CD14-positive monocyte (primary cell): ENCODE measurements around the gene CELF2. TPM values are rescaled to one million over a fixed set of nuclear protein-coding genes. Genes with fewer than 3 reads are reported as not detected.

Source experiments
- DNase-seq, 3 donors: peaks; one replicate each; pipeline ENCODE4 v3.0.0-alpha.2; 2011 to 2022
- H2AFZ ChIP-seq: 2 replicates; pipeline ENCODE4 v1.6.0; 2012; ENCODE audit warnings: mild to moderate bottlenecking, low read depth, low read length, inconsistent platforms; ENCODE audit not compliant: insufficient read depth, poor library complexity, severe bottlenecking
- H3K27ac ChIP-seq, 2 donors: 1 replicate in 1 of 2; 2 replicates in 1 of 2; pipeline ENCODE4 v1.5.1; 2012 to 2013; ENCODE audit warnings: low read length in 2 of 2, control low read depth in 1 of 2, inconsistent platforms in 1 of 2, low read depth in 1 of 2, mild to moderate bottlenecking in 1 of 2
- H3K27me3 ChIP-seq, 2 donors: one replicate each; pipeline versions ENCODE4 v1.6.0 to v1.6.1; 2011 to 2013; ENCODE audit warnings: low read length in 2 of 2; ENCODE audit not compliant: control insufficient read depth in 2 of 2, insufficient read depth in 2 of 2
- H3K36me3 ChIP-seq, 2 donors: replicated peaks in 1 of 2; 1 replicate in 1 of 2; 2 replicates in 1 of 2; pipeline versions ENCODE4 v1.5.1 to v1.6.1; 2012 to 2013; ENCODE audit warnings: low read length in 2 of 2, control low read depth in 1 of 2, inconsistent platforms in 1 of 2, mild to moderate bottlenecking in 1 of 2; ENCODE audit not compliant: insufficient read depth in 2 of 2, control insufficient read depth in 1 of 2
- H3K4me1 ChIP-seq, 2 donors: 1 replicate in 1 of 2; 2 replicates in 1 of 2; pipeline versions ENCODE4 v1.5.1 to v1.6.1; 2012 to 2013; ENCODE audit warnings: low read length in 2 of 2, control low read depth in 1 of 2, inconsistent platforms in 1 of 2, mild to moderate bottlenecking in 1 of 2, moderate library complexity in 1 of 2; ENCODE audit not compliant: insufficient read depth in 2 of 2, control insufficient read depth in 1 of 2
- H3K4me2 ChIP-seq: replicated peaks from 2 replicates; pipeline ENCODE3; 2012; ENCODE audit warnings: low read length, moderate library complexity, mild to moderate bottlenecking; ENCODE audit not compliant: poor library complexity, severe bottlenecking; ENCODE audit errors: extremely low read depth
- H3K4me3 ChIP-seq, 3 experiments: fragments of 200-600 bp in 1 of 3; sonication (generic) in 1 of 3; replicated peaks in 1 of 3; 1 replicate in 2 of 3; 2 replicates in 1 of 3; pipeline ENCODE4 v1.5.1; 2011 to 2013; ENCODE audit warnings: low read length in 3 of 3, mild to moderate bottlenecking in 3 of 3, control low read depth in 2 of 3, low read depth in 2 of 3, inconsistent platforms in 1 of 3, moderate library complexity in 1 of 3
- H3K79me2 ChIP-seq: 2 replicates; pipeline ENCODE4 v1.6.0; 2012; ENCODE audit warnings: mild to moderate bottlenecking, control low read depth, inconsistent platforms, low read length, moderate library complexity; ENCODE audit not compliant: insufficient read depth
- H3K9ac ChIP-seq: 2 replicates; pipeline ENCODE4 v1.6.0; 2017; ENCODE audit warnings: low read length, mild to moderate bottlenecking; ENCODE audit not compliant: insufficient read depth, poor library complexity, severe bottlenecking
- H3K9me3 ChIP-seq, 2 donors: replicated peaks in 1 of 2; 1 replicate in 1 of 2; 2 replicates in 1 of 2; pipeline versions ENCODE4 v1.5.1 to v1.6.1; 2012 to 2013; ENCODE audit warnings: low read length in 2 of 2, control low read depth in 1 of 2; ENCODE audit not compliant: control insufficient read depth in 1 of 2, insufficient read depth in 1 of 2
- H4K20me1 ChIP-seq: 2 replicates; pipeline ENCODE4 v1.6.0; 2012; ENCODE audit warnings: mild to moderate bottlenecking, low read length, control low read depth, moderate library complexity; ENCODE audit not compliant: insufficient read depth
- H3K27ac Mint-ChIP-seq, 7 donors: one replicate each; pipeline ENCODE4 v1.8.0; 2020; ENCODE audit warnings: mild to moderate bottlenecking in 7 of 7, mixed read lengths in 7 of 7, moderate library complexity in 6 of 7, inconsistent platforms in 2 of 7
- H3K27me3 Mint-ChIP-seq, 3 donors: one replicate each; pipeline ENCODE4 v1.8.0; 2021 to 2022; ENCODE audit warnings: low read depth in 3 of 3, mild to moderate bottlenecking in 3 of 3, mixed read lengths in 3 of 3, moderate library complexity in 3 of 3, inconsistent platforms in 1 of 3
- H3K36me3 Mint-ChIP-seq, 2 donors: one replicate each; pipeline ENCODE4 v1.8.0; 2020; ENCODE audit warnings: mixed read lengths in 2 of 2, inconsistent platforms in 1 of 2, mild to moderate bottlenecking in 1 of 2
- H3K4me1 Mint-ChIP-seq: one replicate; pipeline ENCODE4 v1.8.0; 2020; ENCODE audit warnings: mild to moderate bottlenecking, mixed read lengths
- H3K4me3 Mint-ChIP-seq, 2 donors: one replicate each; pipeline ENCODE4 v1.8.0; 2020; ENCODE audit warnings: mild to moderate bottlenecking in 2 of 2, mixed read lengths in 2 of 2, moderate library complexity in 1 of 2
- H3K9me3 Mint-ChIP-seq, 7 donors: one replicate each; pipeline ENCODE4 v1.8.0; 2020 to 2022; ENCODE audit warnings: mixed read lengths in 7 of 7, mild to moderate bottlenecking in 6 of 7, moderate library complexity in 6 of 7, inconsistent platforms in 2 of 7
- CTCF ChIP-seq: fragments of 200-600 bp; IDR thresholded peaks from one replicate; pipeline ENCODE4 v1.8.0; 2022; ENCODE audit warnings: antibody characterized with exemption, mild to moderate bottlenecking
- WGBS: methylation state at CpG from one replicate; pipeline ENCODE4 v1.1.5; 2013; ENCODE audit warnings: missing lambda C conversion rate; ENCODE audit not compliant: insufficient coverage; 5-methylcytosine and 5-hydroxymethylcytosine counted together
- intact Hi-C, 2 donors: fragments of 100-400 bp; cut with micrococcal nuclease; formaldehyde crosslinking; loops; one replicate each; pipeline versions ENCODE4 v1.15.0 to v1.15.1; 2023
- polyA plus RNA-seq, 3 donors: library from polyadenylated mRNA; depleted of rRNA in 1 of 3; unstranded in 2 of 3; stranded (reverse) in 1 of 3; fragments of 300-500 nt in 2 of 3; fragments of >200 nt in 1 of 3; fragmentation: Illumina TruSeq in 2 of 3; gene quantifications; 1 replicate in 2 of 3; 2 replicates in 1 of 3; pipeline ENCODE4 v1.2.3, GENCODE V29; 2012 to 2021

The CELF2 gene
- polyA plus RNA-seq, 3 donors: 53.5 to 93.3 (median 80.5) TPM

DNA sequence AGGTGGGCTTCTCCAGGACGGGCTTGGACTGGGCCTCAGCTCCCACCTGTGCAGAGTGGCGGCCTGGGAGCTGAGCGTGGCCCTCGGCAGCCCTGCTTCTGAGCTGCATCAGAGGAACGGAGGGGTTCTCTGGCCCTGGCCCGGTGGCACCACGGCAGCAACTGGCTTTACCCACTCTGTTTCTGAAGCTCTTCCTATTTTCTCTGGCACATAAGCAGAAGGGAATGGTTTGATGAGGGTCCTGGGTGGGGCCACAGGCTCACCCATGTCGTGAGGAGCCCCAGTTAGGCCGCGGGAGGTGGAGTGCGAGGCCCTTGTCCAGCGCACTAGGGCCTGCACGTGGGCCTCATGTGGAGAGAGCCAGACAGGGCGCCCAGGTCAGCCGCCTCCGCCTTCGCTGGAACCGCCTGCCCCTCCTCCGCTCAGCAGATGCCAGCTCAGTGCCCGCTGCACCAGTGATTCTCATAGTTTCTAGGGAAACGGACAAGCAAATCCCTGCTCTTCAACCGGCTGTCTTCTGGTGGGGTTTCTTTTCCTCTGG, 284.0 kb downstream of the CELF2 start:
- Histone ChIP-seq H3K4me1 (no peaks in the 10 kb centered on the region), H3K9me3 (peaks cover 7 to 17% of the 10 kb centered on the region in 2 donors), H3K4me3 (no peak overlapping the region), H4K20me1 (peaks cover 97% of the 10 kb centered on the region), H3K4me2 (no peak overlapping the region), H3K9ac (no peak overlapping the region), H3K79me2 (peaks cover 71% of the 10 kb centered on the region), H2AFZ (no peak overlapping the region), H3K27ac (no peak overlapping the region), H3K27me3 (no peaks in the 10 kb centered on the region), H3K36me3 (peaks cover 93 to 98% of the 10 kb centered on the region in 2 donors)
- H3K27me3 Mint-ChIP-seq: peaks cover 0 to 1% (median 0%) of the 10 kb centered on the region in 3 donors
- no peak for TF ChIP-seq CTCF
- 87% methylated on average over 20 of the region's 22 CpGs for WGBS
- H3K27ac Mint-ChIP-seq: peak overlapping the region in 4 of 7 donors; percentile 1 to 73 (median 33)
- no peak overlapping the region for H3K4me3 Mint-ChIP-seq
- peaks cover 92 to 95% of the 10 kb centered on the region in 2 donors for H3K36me3 Mint-ChIP-seq
- DNase-seq: no peak
- intact Hi-C loops: no loop called here
- H3K9me3 Mint-ChIP-seq: peaks cover 0 to 22% (median 13%) of the 10 kb centered on the region in 7 donors
- no peaks in the 10 kb centered on the region for H3K4me1 Mint-ChIP-seq

GRCh38 chr10:11302181-11302580, 284.5 kb downstream of the CELF2 start:
- H3K4me1 ChIP-seq: no peaks in the 10 kb centered on the region
- H3K27me3 ChIP-seq: no peaks in the 10 kb centered on the region
- H3K79me2 ChIP-seq: peaks cover 71% of the 10 kb centered on the region
- 99% methylated on average over 10 of the region's 14 CpGs for WGBS
- no peak overlapping the region for H3K4me3 ChIP-seq
- Mint-ChIP-seq H3K27me3 (peaks cover 0 to 1% (median 0%) of the 10 kb centered on the region in 3 donors), H3K4me3 (no peak overlapping the region), H3K4me1 (no peaks in the 10 kb centered on the region), H3K27ac (peak overlapping the region in 4 of 7 donors; percentile 1 to 76 (median 50)), H3K36me3 (peaks cover 91 to 95% of the 10 kb centered on the region in 2 donors), H3K9me3 (peaks cover 4 to 27% (median 18%) of the 10 kb centered on the region in 7 donors)
- H3K27ac ChIP-seq: no peak overlapping the region
- H3K36me3 ChIP-seq: peaks cover 93 to 98% of the 10 kb centered on the region in 2 donors
- no peak overlapping the region for H3K4me2 ChIP-seq
- TF ChIP-seq CTCF: no peak
- no peak overlapping the region for H3K9ac ChIP-seq
- H2AFZ ChIP-seq: no peak overlapping the region
- peaks cover 97% of the 10 kb centered on the region for H4K20me1 ChIP-seq
- peaks cover 12 to 22% of the 10 kb centered on the region in 2 donors for H3K9me3 ChIP-seq
- intact Hi-C loops: no loop called here
- no peak for DNase-seq
